GM18873 (cell line): ENCODE results near the gene RHOBTB3.
A peak's percentile ranks its signal among the peaks of the same experiment; 100 is the strongest.
"Not testable (repeated sequence)": the region's sequence is repeated elsewhere in the genome, so short reads cannot be mapped to it uniquely, and the experiment has no call there.

Experiments used
- ATAC-seq: cut with Tn5 transposase; IDR thresholded peaks from one replicate; pipeline ENCODE4 v1.9.1; 2021; ENCODE audit warnings: mild to moderate bottlenecking, moderate library complexity, moderate number of reproducible peaks; ENCODE audit not compliant: unreplicated experiment, low FRiP score

RHOBTB3 gene

GRCh38 chr5:95797301-95797700, 66.2 kb downstream of the RHOBTB3 start:
- ATAC-seq: no peak

- ATAC-seq: no peak
Measured at GRCh38 chr5:95798048-95798447, 66.9 kb downstream of the RHOBTB3 start.

GRCh38 chr5:95798545-95798944, 67.4 kb downstream of the RHOBTB3 start:
- no peak for ATAC-seq

DNA sequence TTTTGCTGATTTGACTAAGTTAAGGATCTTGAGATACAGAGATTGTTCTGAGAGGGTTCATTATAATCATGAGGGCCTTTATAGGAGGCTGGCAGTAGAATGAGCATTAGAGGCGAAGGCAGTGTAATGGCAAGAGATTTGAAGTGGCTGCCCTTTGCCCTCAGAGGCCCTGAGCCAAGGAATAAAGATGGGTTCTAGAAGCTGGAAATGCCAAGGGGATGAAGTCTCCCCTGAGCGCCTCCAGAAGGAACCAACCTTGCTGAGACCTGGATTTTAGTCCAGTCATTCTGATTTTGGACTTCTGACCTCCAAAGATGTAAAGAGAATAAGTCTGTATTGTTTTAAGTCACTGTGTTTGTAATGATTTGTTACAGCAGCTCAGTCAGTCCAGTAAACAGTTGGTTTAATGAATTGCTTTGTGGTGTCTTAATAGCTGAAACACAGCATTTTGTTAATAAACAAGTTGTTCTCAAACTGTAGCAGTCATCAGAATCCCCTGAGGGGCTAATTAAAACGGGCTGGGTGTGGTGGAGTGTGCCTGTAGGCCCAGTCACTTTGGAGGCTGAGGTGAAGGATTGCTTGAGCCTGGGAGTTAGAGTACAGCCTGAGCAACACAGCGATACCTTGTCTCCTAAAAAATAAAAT, 68.2 kb downstream of the RHOBTB3 start:
- ATAC-seq: no peak

GRCh38 chr5:95800553-95800952, 69.4 kb downstream of the RHOBTB3 start:
- no peak for ATAC-seq

DNA sequence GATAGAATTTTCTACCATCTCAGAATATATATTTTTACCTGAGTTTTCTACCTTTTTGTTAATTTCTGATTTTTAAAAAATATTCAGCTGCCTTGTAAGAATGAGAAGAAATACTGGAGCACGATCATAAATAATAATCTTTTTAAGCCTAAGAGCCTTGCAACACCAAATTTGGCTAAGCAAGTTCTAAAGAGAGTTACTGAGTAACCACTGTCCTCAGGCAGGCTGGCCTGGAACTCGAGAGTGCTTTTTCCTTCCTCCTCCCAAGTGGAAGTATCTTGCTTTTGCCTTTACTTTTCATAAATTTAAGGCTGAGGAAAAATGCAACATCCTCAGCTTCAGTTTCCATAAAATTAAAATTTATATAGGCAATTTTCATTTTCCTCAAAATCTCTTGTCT, 70.4 kb downstream of the RHOBTB3 start:
- no peak for ATAC-seq

DNA sequence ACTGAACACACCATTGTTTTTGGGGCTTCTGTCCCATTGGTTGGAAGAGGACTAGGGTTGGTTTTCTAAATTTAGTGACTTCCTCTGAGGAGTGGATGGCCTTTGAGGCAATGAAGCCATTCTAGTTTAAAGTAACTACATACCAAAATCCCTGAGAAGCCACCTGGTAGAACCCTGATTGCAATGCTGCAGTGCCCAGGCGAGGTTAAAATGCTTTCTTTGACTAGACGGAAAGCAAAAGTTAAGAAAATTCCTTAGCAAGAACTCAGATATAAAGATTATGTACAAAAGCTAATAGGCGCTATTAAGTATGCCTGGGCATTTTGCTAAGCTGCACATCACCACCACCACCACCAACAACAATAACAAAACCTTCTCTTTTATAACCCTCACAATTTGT, 70.8 kb downstream of the RHOBTB3 start:
- no peak for ATAC-seq

- no peak for ATAC-seq
Measured at GRCh38 chr5:95803271-95804148, 72.4 kb downstream of the RHOBTB3 start.

GRCh38 chr5:95804736-95805539, 73.8 kb downstream of the RHOBTB3 start:
- no peak for ATAC-seq

DNA sequence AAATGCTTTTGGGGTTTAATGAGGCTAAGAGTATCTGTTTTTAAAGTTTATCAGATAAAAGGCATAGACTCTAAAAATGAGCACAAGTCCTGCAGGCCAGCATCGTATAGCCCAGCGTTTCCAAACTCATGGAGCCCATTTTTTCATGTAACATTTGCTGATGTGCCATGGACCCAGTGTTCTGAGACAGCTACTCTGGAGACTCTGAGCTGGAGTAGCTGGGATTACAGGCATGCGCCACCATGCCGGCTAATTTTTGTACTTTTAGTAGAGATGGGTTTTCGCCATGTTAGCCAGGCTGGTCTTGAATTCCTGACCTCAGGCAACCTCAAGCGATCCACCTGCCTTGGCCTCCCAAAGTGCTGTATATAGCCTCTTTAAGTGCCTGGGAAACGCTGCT, 75.6 kb downstream of the RHOBTB3 start:
- no peak for ATAC-seq

- ATAC-seq: no peak
Measured at GRCh38 chr5:95808013-95808685, 77.0 kb downstream of the RHOBTB3 start.

DNA sequence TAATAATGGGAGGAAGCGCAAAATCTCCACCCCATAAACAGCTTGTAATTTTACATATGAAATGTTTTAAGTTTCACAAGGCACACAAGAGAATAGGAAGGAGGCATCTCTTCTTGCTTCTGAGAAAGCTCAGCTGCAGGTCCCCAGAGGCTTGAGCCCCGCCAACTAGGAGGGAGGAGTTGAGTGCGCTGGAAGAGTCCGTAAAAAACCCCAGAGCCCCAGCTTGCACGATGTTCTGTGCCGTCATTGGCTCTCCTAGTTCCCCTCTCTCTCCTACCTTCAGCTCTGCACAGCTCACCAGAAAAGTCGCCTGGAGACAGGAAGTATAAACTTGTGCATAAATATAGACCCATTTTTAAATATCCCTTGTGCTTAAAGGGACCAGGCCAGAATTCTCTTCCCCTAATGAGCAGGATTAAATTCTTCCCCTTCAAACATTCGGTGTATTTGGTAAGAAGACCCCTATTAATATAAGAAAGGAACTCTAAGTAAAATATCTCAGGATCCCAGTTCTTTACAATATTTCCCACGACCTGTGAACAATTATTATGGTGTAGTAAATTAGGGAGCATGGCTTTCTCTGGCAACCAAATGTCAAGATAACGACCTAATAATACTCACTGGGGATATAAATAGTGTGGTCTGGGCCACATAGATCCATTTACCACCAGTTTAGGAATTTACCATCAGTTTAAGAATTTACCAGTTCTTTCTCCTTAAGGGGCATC, 77.7 kb downstream of the RHOBTB3 start:
- peak; percentile 99 for ATAC-seq

GRCh38 chr5:95809414-95809960, 78.4 kb downstream of the RHOBTB3 start:
- no peak for ATAC-seq

DNA sequence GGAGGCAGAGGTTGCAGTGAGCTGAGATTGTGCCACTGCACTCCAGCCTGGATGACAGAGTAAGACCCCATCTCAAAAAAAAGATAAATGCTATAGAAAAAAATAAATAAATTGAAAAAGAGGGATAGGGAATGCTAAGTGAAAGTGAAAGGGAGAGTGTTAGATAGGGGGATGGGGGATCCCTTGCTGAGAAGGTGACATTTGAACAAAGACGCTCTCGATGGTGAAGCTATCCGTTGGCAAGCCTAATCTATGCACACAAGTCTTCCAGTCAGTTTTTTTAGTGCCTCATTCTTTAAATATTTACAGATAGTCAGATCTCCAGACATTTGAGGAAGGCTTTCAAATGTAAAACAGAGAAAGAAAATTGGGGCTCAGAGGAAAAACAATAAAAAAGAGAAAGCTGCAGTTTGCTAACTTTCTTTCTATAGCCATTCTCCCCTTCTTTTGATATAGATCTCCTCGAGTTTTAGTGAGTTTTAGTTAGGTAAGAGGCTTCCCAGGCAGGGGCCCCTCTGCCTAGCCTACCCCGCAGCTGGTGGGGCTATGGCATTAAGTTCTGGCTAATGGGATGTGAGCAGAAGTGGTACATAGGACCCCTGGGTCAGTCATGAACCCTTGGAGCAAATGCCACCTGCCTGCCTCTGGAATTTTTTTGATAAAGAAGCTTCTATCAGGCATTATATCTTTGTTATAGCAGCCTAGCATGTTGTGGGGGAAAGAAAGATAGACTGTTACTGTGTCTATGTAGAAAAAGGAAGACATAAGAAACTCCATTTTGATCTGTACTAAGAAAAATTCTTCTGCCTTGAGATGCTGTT, 79.4 kb downstream of the RHOBTB3 start:
- ATAC-seq: no peak

- not testable (repeated sequence) for ATAC-seq
Measured at GRCh38 chr5:95811126-95811423, 79.9 kb downstream of the RHOBTB3 start.

DNA sequence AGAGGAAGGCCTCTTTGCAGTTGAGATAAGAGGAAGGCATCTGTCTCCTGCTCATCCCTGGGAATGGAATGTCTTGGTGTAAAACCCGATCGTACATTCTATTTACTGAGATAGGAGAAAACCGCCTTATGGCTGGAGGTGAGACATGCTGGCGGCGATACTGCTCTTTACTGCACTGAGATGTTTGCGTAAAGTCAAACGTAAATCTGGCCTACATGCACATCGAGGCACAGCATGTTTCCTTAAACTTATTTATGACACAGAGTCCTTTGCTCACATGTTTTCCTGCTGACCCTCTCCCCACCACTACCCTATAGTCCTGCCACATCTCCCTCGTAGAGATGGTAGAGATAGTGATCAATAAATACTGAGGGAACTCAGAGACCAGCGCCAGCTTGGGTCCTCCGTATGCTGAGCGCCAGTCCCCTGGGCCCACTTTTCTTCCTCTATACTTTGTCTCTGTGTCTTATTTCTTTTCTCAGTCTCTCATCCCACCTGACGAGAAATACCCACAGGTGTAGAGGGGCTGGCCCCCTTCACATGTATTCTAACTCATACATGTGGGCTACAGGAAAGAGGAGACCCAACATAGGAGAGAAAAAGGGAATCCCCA, 80.4 kb downstream of the RHOBTB3 start:
- ATAC-seq: not testable (repeated sequence)

- no peak for ATAC-seq
Measured at GRCh38 chr5:95812074-95812471, 80.9 kb downstream of the RHOBTB3 start.

- not testable (repeated sequence) for ATAC-seq
Measured at GRCh38 chr5:95813035-95813434, 81.9 kb downstream of the RHOBTB3 start.
